GM12801 (cell line): Measurements from ENCODE around the gene DOC2B.

ENCODE experiments used
- TF ChIP-seq, protein P1 (sequence below): IDR thresholded peaks from one replicate; pipeline ENCODE4 v1.5.1; 2011; ENCODE audit warnings: control low read depth; ENCODE audit not compliant: insufficient read length; ENCODE audit errors: extremely low read depth

DOC2B gene

GRCh38 chr17:226108-227077 lies 44.9 kb upstream of the DOC2B start:
- TF ChIP-seq, protein P1, sequence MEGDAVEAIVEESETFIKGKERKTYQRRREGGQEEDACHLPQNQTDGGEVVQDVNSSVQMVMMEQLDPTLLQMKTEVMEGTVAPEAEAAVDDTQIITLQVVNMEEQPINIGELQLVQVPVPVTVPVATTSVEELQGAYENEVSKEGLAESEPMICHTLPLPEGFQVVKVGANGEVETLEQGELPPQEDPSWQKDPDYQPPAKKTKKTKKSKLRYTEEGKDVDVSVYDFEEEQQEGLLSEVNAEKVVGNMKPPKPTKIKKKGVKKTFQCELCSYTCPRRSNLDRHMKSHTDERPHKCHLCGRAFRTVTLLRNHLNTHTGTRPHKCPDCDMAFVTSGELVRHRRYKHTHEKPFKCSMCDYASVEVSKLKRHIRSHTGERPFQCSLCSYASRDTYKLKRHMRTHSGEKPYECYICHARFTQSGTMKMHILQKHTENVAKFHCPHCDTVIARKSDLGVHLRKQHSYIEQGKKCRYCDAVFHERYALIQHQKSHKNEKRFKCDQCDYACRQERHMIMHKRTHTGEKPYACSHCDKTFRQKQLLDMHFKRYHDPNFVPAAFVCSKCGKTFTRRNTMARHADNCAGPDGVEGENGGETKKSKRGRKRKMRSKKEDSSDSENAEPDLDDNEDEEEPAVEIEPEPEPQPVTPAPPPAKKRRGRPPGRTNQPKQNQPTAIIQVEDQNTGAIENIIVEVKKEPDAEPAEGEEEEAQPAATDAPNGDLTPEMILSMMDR = no peak

DNA sequence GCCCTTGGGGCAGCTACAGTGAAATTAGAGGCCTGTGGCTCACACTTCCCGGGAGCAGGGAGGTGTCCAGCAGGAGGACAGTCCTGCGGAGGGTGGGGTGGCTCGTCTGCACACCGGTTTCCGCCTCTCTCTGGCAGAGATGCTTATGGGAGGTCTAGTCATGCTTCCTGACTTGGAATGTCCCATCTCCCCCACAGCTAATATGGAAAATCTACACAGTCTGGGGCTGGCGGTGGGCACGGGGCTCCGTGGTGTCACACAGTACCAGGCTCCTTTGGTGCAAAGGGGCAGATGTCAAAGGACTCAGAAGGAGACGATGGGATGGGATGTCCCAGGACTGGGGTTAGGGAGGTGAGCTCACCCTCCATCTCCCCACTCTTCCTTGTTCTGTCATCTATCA lies 44.1 kb upstream of the DOC2B start:
- TF ChIP-seq, protein P1 = no peak

DNA sequence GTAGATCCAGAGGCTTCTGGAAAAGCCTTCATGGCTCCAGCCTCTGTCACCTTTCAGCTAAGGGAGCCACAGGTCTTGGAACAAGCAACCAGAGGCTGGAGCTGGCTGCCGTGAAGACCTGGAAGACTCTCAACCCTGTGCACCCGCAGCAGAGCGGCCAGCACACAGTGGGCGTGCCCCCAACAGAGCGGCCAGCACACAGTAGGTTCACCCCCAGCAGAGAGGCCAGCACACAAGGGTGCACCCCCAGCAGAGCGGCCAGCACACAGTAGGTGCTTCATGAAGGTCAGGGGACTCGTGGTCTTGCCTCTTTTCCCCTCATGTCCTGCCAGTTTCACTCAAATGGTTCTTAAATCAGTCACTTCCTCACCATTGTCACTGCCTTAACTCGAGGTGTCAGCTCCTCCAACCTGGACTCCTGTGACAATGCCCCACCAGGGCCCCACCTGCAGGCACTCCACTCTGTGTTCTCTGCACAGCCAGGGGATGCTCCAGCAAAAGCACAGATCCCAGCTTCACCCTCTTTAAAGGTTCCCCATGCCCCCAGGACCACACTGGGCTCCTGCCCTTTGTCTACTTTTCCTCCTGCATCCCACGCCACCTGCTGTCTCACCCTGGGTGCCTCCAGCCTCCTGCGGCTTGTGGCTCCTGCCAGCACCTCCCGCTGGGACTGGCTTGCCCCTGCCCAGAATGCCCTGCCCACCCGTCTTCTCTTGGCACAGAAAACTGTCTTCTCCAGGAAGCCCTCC lies 42.4 kb upstream of the DOC2B start:
- TF ChIP-seq, protein P1 = no peak

DNA sequence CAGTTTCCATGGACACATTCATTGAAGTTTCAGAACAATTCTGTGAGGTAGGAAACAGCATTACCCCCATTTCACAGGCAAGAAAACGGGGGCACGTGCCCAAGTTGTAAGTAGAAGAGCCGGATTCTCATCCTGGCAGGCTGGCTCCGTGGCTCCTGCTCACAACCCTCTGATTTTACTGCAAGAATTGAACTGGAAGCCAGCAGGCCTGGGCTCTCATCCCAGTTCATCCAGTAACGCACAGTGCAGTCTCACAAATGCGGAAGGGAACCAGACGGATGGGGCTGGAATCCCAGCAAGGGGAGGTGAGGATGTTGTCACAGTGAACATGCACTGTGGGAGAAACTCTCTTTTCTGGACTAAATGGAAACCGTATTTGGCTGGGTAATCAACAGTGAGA lies 40.7 kb upstream of the DOC2B start:
- TF ChIP-seq, protein P1 = no peak

GRCh38 chr17:219696-220095 lies 38.2 kb upstream of the DOC2B start:
- TF ChIP-seq, protein P1 = no peak

DNA sequence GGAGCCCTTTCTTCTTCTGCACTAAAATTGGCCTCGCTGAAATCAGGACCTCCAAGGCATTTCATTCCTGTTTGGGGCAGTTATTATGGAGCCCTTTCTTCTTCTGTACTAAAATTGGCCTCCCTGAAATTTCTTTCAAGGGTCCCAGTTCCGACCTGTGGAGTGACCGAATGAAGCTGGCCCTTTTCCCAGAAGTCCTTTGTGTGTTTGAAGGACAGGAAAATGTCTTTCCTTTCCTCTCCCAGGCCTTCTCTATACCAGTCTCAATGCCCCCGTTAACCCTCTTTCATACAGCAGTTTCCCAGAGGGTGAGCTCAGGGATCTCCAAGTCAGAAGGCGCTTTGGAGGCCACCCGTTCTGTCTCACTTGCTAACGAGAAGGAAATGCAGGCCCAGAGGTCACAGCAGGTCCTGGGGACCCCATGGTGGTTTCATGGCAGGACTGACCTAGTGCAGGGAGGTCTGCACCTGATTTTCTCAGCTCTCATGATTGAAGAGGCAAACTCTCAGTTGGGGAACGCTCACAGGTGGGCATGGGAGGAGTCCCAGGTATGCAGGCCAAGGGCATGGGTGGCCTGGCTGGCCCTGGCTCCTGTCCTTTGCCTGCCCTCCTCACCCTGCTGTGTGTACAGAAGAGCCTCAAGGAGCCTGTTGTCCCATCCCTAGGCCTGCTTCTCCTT lies 37.1 kb upstream of the DOC2B start:
- TF ChIP-seq, protein P1 = no peak

DNA sequence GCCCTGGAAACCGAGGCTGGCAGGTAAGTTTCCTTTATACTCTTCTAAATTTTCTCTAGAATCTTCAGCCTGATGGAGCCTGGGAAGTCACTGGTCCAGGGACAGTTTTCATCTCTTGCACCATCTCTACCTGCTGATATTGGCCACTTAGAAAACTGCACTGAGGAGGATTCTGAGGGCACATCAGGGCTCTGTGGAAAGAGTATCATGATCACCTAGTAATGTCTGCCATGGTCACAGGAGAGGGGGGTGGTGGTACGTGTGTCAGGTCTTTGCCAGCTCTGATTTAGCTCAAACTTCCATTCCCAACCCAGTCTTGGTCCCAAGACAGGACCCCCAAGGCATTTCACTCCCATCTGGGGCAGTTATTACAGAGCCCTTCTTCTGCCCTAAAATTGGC lies 35.2 kb upstream of the DOC2B start:
- TF ChIP-seq, protein P1 = no peak
